ENCODE measurements around the gene PRKCH.

The PRKCH gene

GRCh38 chr14:61364243-61364642 is 42.9 kb downstream of the PRKCH start:
- DNase-seq (ENCODE audit: low read depth in 3 of 3): no peak

- DNase-seq (ENCODE audit: low read depth in 3 of 3): no peak
Observed at GRCh38 chr14:61365667-61366212, 44.4 kb downstream of the PRKCH start.

GRCh38 chr14:61368114-61368710 is 46.8 kb downstream of the PRKCH start:
- DNase-seq (ENCODE audit: low read depth in 3 of 3): no peak

- DNase-seq (ENCODE audit: low read depth in 3 of 3): no peak
Observed at GRCh38 chr14:61368781-61369453, 47.5 kb downstream of the PRKCH start.

GRCh38 chr14:61369454-61369810 is 48.1 kb downstream of the PRKCH start:
- DNase-seq (ENCODE audit: low read depth in 3 of 3): no peak

- no peak for DNase-seq (ENCODE audit: low read depth in 3 of 3)
Observed at GRCh38 chr14:61372379-61372778, 51.0 kb downstream of the PRKCH start.

- DNase-seq (ENCODE audit: low read depth in 3 of 3): no peak
Observed at GRCh38 chr14:61372842-61373555, 51.6 kb downstream of the PRKCH start.

- no peak for DNase-seq (ENCODE audit: low read depth in 3 of 3)
Observed at GRCh38 chr14:61374284-61374683, 52.9 kb downstream of the PRKCH start.

- no peak for DNase-seq (ENCODE audit: low read depth in 3 of 3)
Observed at GRCh38 chr14:61375218-61375617, 53.8 kb downstream of the PRKCH start.

GRCh38 chr14:61376314-61376713 is 54.9 kb downstream of the PRKCH start:
- DNase-seq (ENCODE audit: low read depth in 3 of 3): no peak

GRCh38 chr14:61377749-61378148 is 56.4 kb downstream of the PRKCH start:
- no peak for DNase-seq (ENCODE audit: low read depth in 3 of 3)

- no peak for DNase-seq (ENCODE audit: low read depth in 3 of 3)
Observed at GRCh38 chr14:61379639-61380184, 58.3 kb downstream of the PRKCH start.

GRCh38 chr14:61380984-61381383 is 59.6 kb downstream of the PRKCH start:
- DNase-seq (ENCODE audit: low read depth in 3 of 3): no peak

GRCh38 chr14:61381553-61381952 is 60.2 kb downstream of the PRKCH start:
- DNase-seq (ENCODE audit: low read depth in 3 of 3): no peak

- no peak for DNase-seq (ENCODE audit: low read depth in 3 of 3)
Observed at GRCh38 chr14:61382842-61383241, 61.5 kb downstream of the PRKCH start.

- DNase-seq (ENCODE audit: low read depth in 3 of 3): peak in 1 of 3 experiments; percentile 30
Observed at GRCh38 chr14:61385002-61385685, 63.8 kb downstream of the PRKCH start.

- no peak for DNase-seq (ENCODE audit: low read depth in 3 of 3)
Observed at GRCh38 chr14:61386173-61386772, 64.9 kb downstream of the PRKCH start.

- no peak for DNase-seq (ENCODE audit: low read depth in 3 of 3)
Observed at GRCh38 chr14:61387076-61387475, 65.7 kb downstream of the PRKCH start.

- DNase-seq (ENCODE audit: low read depth in 3 of 3): no peak
Observed at GRCh38 chr14:61388173-61388975, 67.0 kb downstream of the PRKCH start.

- no peak for DNase-seq (ENCODE audit: low read depth in 3 of 3)
Observed at GRCh38 chr14:61388976-61389576, 67.7 kb downstream of the PRKCH start.
